SK-N-SH treated with all-trans-retinoic acid at 6 μM for 48 hours (cell line): Measurements from ENCODE around the gene CADM2.

Source experiments
- ATAC-seq: fragments of 200-7000 bp; cut with Tn5 transposase; 3 replicates; pipeline ENCODE4 v1.9.1; 2020; ENCODE audit warnings: mild to moderate bottlenecking, moderate library complexity
- ARNTL ChIP-seq: fragments of 450-650 bp; formaldehyde crosslinking; IDR thresholded peaks from 2 replicates; pipeline ENCODE4 v1.5.0; 2020; ENCODE audit warnings: low read depth, mild to moderate bottlenecking, moderate library complexity, borderline replicate concordance
- BACH2 ChIP-seq: fragments of 250-450 bp; sonication (Bioruptor Pico); IDR thresholded peaks from 2 replicates; pipeline ENCODE4 v1.9.0; 2021; ENCODE audit warnings: mild to moderate bottlenecking, borderline replicate concordance
- CSDC2 ChIP-seq: fragments of 250-450 bp; sonication (Bioruptor Pico); IDR thresholded peaks from 2 replicates; pipeline ENCODE4 v1.5.0; 2020; ENCODE audit warnings: mild to moderate bottlenecking, moderate library complexity
- CSRNP3 ChIP-seq: fragments of 250-450 bp; sonication (Bioruptor Pico); IDR thresholded peaks from 2 replicates; pipeline ENCODE4 v1.5.1; 2021; ENCODE audit warnings: mild to moderate bottlenecking, moderate library complexity
- ESRRG ChIP-seq: fragments of 250-450 bp; sonication (Bioruptor Pico); IDR thresholded peaks from 2 replicates; pipeline ENCODE4 v1.6.1; 2021; ENCODE audit warnings: mild to moderate bottlenecking
- GLIS3 ChIP-seq: fragments of 250-450 bp; sonication (Bioruptor Pico); IDR thresholded peaks from 2 replicates; pipeline ENCODE4 v1.5.0; 2020; ENCODE audit warnings: mild to moderate bottlenecking, moderate library complexity
- ISL1 ChIP-seq: fragments of 250-450 bp; sonication (Bioruptor Pico); IDR thresholded peaks from 2 replicates; pipeline ENCODE4 v2.1.2; 2022; ENCODE audit warnings: mild to moderate bottlenecking, moderate library complexity
- OSR1 ChIP-seq: fragments of 250-450 bp; sonication (Bioruptor Pico); IDR thresholded peaks from 2 replicates; pipeline ENCODE4 v1.8.0; 2022; ENCODE audit warnings: moderate library complexity, mild to moderate bottlenecking, inconsistent platforms
- PATZ1 ChIP-seq: fragments of 250-450 bp; sonication (Bioruptor Pico); IDR thresholded peaks from 2 replicates; pipeline ENCODE4 v1.8.0; 2020; ENCODE audit warnings: mild to moderate bottlenecking, moderate library complexity, borderline replicate concordance
- POU6F1 ChIP-seq: fragments of 250-450 bp; sonication (Bioruptor Pico); IDR thresholded peaks from 2 replicates; pipeline ENCODE4 v1.8.0; 2021; ENCODE audit warnings: low read depth, mild to moderate bottlenecking, moderate library complexity, borderline replicate concordance
- PPARA ChIP-seq: fragments of 250-450 bp; sonication (Bioruptor Pico); IDR thresholded peaks from 2 replicates; pipeline ENCODE4 v1.5.0; 2020; ENCODE audit warnings: mild to moderate bottlenecking, borderline replicate concordance
- RARB ChIP-seq: fragments of 250-450 bp; sonication (Bioruptor Pico); IDR thresholded peaks from 2 replicates; pipeline ENCODE4 v1.8.0; 2021; ENCODE audit warnings: mild to moderate bottlenecking, moderate library complexity
- TCF4 ChIP-seq: fragments of 250-450 bp; sonication (Bioruptor Pico); IDR thresholded peaks from 2 replicates; pipeline ENCODE4 v1.8.0; 2021; ENCODE audit warnings: mild to moderate bottlenecking, moderate library complexity, borderline replicate concordance
- TSHZ2 ChIP-seq: fragments of 250-450 bp; sonication (Bioruptor Pico); IDR thresholded peaks from 2 replicates; pipeline ENCODE4 v1.5.0; 2020; ENCODE audit warnings: mild to moderate bottlenecking, moderate library complexity
- ZC3H10 ChIP-seq: fragments of 250-450 bp; sonication (Bioruptor Pico); IDR thresholded peaks from 2 replicates; pipeline ENCODE4 v1.5.1; 2021; ENCODE audit warnings: mild to moderate bottlenecking, moderate library complexity
- ZFP3 ChIP-seq: fragments of 250-450 bp; sonication (Bioruptor Pico); IDR thresholded peaks from 2 replicates; pipeline ENCODE4 v1.5.0; 2020; ENCODE audit warnings: mild to moderate bottlenecking, moderate library complexity
- ZFP30 ChIP-seq: fragments of 450-650 bp; formaldehyde crosslinking; IDR thresholded peaks from 2 replicates; pipeline ENCODE4 v1.5.0; 2022; ENCODE audit warnings: mild to moderate bottlenecking, moderate library complexity
- ZNF565 ChIP-seq: fragments of 450-650 bp; formaldehyde crosslinking; conservative IDR thresholded peaks from 2 replicates; pipeline ENCODE4 v1.5.0; 2020; ENCODE audit warnings: low read depth, mild to moderate bottlenecking, moderate library complexity
- ZNF70 ChIP-seq: fragments of 450-650 bp; formaldehyde crosslinking; IDR thresholded peaks from 2 replicates; pipeline ENCODE4 v1.5.0; 2020; ENCODE audit warnings: mild to moderate bottlenecking, moderate library complexity
- ZNF8 ChIP-seq: fragments of 450-650 bp; formaldehyde crosslinking; IDR thresholded peaks from 2 replicates; pipeline ENCODE4 v1.5.0; 2020; ENCODE audit warnings: mild to moderate bottlenecking, moderate library complexity
- TF ChIP-seq, protein P1 (sequence below): fragments of 250-450 bp; sonication (Bioruptor Pico); IDR thresholded peaks from 2 replicates; pipeline ENCODE4 v1.5.1; 2020; ENCODE audit warnings: low read depth, mild to moderate bottlenecking, moderate library complexity

Gene CADM2

DNA sequence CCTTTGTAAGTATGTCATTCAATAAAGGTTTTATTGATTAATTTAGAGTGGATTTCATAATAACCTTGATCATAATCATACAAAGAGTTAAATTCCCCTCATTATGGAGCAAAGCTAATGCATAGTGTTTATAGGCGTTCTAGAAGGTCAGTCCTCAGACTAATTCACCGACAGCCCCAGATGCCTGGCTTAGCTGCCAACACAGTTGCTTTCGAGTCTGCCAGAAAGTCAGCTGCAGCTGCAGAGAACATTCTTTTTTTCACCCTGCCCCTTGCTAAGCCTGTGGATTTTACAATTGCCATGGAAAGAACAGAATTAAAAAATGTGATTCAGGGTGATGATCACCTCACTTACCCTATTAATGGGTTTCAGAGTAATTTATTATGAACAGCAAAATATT lies 21.2 kb downstream of the CADM2 start:
- ATAC-seq: no peak
- no peak for TF ChIP-seq CSRNP3 (CRISPR knock-in tag)
- peak; percentile 23; the same call in 1 of the 2 replicates for TF ChIP-seq TCF4

GRCh38 chr3:84980456-84980855 lies 21.7 kb downstream of the CADM2 start:
- TF ChIP-seq ZFP30 (CRISPR knock-in tag) (no peak), TCF4 (no peak), CSRNP3 (CRISPR knock-in tag) (no peak), TSHZ2 (CRISPR knock-in tag) (no peak), CSDC2 (no peak), ISL1 (CRISPR knock-in tag) (no peak), ZC3H10 (CRISPR knock-in tag) (no peak), POU6F1 (CRISPR knock-in tag) (no peak), PPARA (no peak), RARB (CRISPR knock-in tag) (no peak), ZNF70 (CRISPR knock-in tag) (no peak), BACH2 (CRISPR knock-in tag) (no peak), ESRRG (CRISPR knock-in tag) (no peak), GLIS3 (CRISPR knock-in tag) (no peak), PATZ1 (no peak), ZNF565 (CRISPR knock-in tag) (no peak), ARNTL (CRISPR knock-in tag) (no peak)
- TF ChIP-seq, protein P1, sequence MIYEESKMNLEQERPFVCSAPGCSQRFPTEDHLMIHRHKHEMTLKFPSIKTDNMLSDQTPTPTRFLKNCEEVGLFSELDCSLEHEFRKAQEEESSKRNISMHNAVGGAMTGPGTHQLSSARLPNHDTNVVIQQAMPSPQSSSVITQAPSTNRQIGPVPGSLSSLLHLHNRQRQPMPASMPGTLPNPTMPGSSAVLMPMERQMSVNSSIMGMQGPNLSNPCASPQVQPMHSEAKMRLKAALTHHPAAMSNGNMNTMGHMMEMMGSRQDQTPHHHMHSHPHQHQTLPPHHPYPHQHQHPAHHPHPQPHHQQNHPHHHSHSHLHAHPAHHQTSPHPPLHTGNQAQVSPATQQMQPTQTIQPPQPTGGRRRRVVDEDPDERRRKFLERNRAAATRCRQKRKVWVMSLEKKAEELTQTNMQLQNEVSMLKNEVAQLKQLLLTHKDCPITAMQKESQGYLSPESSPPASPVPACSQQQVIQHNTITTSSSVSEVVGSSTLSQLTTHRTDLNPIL: no peak
- no peak for ATAC-seq

DNA sequence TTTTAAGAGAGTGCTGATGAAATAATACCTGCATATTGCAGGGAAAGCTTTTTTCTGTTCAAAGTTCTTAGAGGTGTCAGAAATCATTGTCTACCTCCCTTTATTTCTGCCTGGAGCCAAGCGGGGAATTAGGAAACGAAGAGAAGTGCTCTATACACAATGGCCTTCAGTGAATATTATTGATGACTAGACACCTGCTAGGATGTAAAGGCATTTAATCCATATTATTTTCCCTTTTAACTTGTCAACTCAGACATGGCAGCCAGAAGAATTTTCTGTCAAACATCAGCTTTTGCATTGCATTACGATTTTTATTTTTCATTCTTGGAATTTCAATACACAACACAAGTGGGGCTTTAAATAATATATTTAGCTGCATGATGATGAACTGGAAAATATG lies 24.7 kb downstream of the CADM2 start:
- TF ChIP-seq TSHZ2 (CRISPR knock-in tag): no peak
- TF ChIP-seq OSR1 (CRISPR knock-in tag): no peak
- no peak for TF ChIP-seq CSDC2
- TF ChIP-seq BACH2 (CRISPR knock-in tag): no peak
- TF ChIP-seq ZFP3 (CRISPR knock-in tag): no peak
- no peak for TF ChIP-seq ESRRG (CRISPR knock-in tag)
- no peak for TF ChIP-seq PPARA
- no peak for TF ChIP-seq ZNF8 (CRISPR knock-in tag)
- TF ChIP-seq GLIS3 (CRISPR knock-in tag): no peak
- TF ChIP-seq ZNF565 (CRISPR knock-in tag): no peak
- no peak for TF ChIP-seq ZNF70 (CRISPR knock-in tag)
- no peak for ATAC-seq
